ENCODE measurements around the gene SCAMP1.

- TF ChIP-seq CTCF (IDR thresholded peaks at IDR 0.05; ENCODE audit: insufficient read depth, low read length, poor library complexity, severe bottlenecking): no peak
- TF ChIP-seq EZH2phosphoT487 (conservative IDR thresholded peaks at IDR 0.05; ENCODE audit: low read length): no peak
Measured at GRCh38 chr5:78399116-78399515, 38.7 kb downstream of the SCAMP1 start.
